ENCODE measurements around the gene C1QC. TPM values are rescaled to one million over a fixed set of nuclear protein-coding genes. Genes with fewer than 3 reads are reported as not detected.

C1QC gene
- total RNA-seq, 1 donor from 2014 or later: not detected

DNA sequence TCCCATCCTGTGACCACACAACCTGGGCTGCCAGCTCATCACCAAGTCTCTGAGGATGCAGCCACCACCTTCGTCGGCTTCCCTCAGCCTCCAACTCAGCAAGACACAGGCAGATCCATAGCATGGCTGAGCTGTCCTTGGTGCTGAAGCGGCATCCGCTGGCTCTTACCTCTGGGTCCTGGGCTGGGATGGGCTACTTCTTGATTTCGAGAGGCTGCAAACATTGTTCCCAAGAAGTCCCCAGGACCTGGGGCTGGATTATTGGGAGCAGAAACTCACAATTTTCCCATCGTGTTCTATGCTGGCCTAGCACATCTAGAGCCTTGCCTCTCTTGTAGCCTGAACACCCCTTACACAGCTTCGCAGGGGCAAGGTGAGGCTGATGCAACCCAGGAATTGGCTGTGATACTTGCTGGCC, 31.9 kb upstream of the C1QC start:
- Mint-ChIP-seq H3K27me3 (ENCODE audit: unreplicated experiment) (peaks cover 14% of the 10 kb centered on the region), H3K4me3 (ENCODE audit: unreplicated experiment) (no peak overlapping the region), H3K9me3 (ENCODE audit: unreplicated experiment) (peaks cover 22% of the 10 kb centered on the region), H3K36me3 (ENCODE audit: unreplicated experiment) (no peaks in the 10 kb centered on the region), H3K27ac (ENCODE audit: unreplicated experiment) (peak overlapping the region; percentile 99), H3K4me1 (ENCODE audit: low read depth, unreplicated experiment) (peaks cover 35% of the 10 kb centered on the region)
- TF ChIP-seq, protein P1, sequence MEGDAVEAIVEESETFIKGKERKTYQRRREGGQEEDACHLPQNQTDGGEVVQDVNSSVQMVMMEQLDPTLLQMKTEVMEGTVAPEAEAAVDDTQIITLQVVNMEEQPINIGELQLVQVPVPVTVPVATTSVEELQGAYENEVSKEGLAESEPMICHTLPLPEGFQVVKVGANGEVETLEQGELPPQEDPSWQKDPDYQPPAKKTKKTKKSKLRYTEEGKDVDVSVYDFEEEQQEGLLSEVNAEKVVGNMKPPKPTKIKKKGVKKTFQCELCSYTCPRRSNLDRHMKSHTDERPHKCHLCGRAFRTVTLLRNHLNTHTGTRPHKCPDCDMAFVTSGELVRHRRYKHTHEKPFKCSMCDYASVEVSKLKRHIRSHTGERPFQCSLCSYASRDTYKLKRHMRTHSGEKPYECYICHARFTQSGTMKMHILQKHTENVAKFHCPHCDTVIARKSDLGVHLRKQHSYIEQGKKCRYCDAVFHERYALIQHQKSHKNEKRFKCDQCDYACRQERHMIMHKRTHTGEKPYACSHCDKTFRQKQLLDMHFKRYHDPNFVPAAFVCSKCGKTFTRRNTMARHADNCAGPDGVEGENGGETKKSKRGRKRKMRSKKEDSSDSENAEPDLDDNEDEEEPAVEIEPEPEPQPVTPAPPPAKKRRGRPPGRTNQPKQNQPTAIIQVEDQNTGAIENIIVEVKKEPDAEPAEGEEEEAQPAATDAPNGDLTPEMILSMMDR (IDR thresholded peaks at IDR 0.05; ENCODE audit: partially characterized antibody, unreplicated experiment): no peak
- DNase-seq: no peak

DNA sequence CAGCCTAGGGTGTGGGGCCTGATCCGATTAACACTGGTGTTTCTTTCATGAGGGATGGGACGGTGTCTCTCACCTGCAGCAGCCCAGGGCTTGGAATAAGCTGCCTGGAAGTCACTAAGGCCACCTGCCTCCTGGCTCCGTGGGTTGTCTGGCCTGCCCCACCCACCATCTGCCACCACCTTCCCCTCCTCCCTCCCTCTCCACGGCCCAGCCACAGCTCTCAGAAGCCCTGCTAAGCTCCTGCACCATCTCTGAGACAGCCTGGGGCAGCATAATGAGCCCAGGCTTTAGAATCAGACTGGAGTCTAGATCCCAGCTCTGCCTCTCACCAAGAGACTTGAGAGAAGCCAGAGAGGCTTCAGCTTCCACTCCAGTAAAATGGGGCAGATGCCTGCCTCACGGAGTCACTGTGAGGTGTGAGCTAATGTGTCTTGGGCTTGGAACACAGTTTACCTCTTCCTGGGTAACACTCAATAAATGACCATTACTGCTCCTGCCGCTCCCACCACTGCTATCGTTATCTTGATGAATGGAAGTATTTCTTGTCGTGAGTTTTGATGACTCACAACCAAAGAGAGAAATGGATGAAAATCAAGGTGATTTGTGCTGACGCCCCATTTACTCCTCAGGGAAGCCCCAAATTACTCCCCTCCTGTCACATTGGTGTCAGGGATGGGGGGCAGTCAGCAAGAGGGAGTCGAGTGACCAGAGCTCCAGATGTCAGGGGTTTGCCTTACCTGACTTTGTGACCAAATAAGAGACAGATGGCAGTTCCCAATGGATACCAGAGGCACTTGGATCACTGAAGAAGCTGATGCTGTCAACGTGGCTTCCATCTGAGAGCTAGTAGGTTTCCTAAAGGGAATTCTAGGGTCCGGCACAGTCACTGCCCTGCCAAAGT, 30.5 kb upstream of the C1QC start:
- Mint-ChIP-seq H3K4me3 (ENCODE audit: unreplicated experiment) (peak overlapping the region; percentile 71), H3K9me3 (ENCODE audit: unreplicated experiment) (peaks cover 23% of the 10 kb centered on the region), H3K36me3 (ENCODE audit: unreplicated experiment) (no peaks in the 10 kb centered on the region), H3K27me3 (ENCODE audit: unreplicated experiment) (peaks cover 19% of the 10 kb centered on the region), H3K27ac (ENCODE audit: unreplicated experiment) (peak overlapping the region; percentile 99), H3K4me1 (ENCODE audit: low read depth, unreplicated experiment) (peaks cover 41% of the 10 kb centered on the region)
- TF ChIP-seq, protein P1 (IDR thresholded peaks at IDR 0.05; ENCODE audit: partially characterized antibody, unreplicated experiment): no peak
- peak; percentile 76 for DNase-seq

DNA sequence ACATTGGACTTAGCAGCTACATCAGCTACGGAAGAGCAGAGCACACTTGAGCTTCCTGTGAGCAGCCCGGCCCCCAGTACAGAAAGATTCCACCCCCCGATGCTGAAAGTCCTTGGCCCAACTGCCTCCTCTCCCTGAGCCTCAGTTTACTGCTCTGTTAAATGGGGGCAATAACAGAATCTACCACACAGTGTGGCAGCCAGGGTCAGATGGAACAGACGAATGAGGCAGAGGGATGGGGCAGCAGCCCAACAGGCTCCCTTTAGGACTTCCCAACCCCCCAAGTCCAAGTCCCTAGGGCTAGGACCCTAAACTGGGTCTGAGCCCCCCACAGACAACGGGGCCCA, 29.9 kb upstream of the C1QC start:
- H3K36me3 Mint-ChIP-seq (ENCODE audit: unreplicated experiment): no peaks in the 10 kb centered on the region
- peak overlapping the region; percentile 71 for H3K4me3 Mint-ChIP-seq (ENCODE audit: unreplicated experiment)
- DNase-seq: no peak
- H3K9me3 Mint-ChIP-seq (ENCODE audit: unreplicated experiment): peaks cover 21% of the 10 kb centered on the region
- H3K27me3 Mint-ChIP-seq (ENCODE audit: unreplicated experiment): peaks cover 19% of the 10 kb centered on the region
- H3K4me1 Mint-ChIP-seq (ENCODE audit: low read depth, unreplicated experiment): peaks cover 38% of the 10 kb centered on the region
- TF ChIP-seq, protein P1 (IDR thresholded peaks at IDR 0.05; ENCODE audit: partially characterized antibody, unreplicated experiment): no peak
- peak overlapping the region; percentile 99 for H3K27ac Mint-ChIP-seq (ENCODE audit: unreplicated experiment)

DNA sequence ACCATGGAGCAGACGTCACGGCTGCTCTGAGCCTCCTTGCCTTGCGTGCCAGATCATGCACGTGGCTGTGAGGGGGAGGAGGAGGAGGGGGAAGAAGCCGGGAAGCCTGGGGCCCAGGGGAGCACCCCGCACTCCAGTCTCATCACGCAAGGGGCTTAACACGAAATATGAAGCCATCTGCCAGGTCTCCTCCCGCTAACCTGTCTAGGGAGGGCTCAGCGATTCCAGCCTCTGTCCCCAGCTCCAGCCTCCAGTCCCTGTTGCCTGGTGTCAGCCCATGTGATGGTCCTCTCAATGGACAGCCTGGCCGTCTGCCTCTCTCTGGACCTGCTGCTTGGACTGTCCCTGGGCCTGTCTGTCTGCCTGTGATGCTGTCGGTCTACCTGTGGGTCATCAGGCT, 29.5 kb upstream of the C1QC start:
- Mint-ChIP-seq H3K9me3 (ENCODE audit: unreplicated experiment) (peaks cover 21% of the 10 kb centered on the region), H3K27ac (ENCODE audit: unreplicated experiment) (peak overlapping the region; percentile 99), H3K36me3 (ENCODE audit: unreplicated experiment) (no peaks in the 10 kb centered on the region), H3K4me1 (ENCODE audit: low read depth, unreplicated experiment) (peaks cover 36% of the 10 kb centered on the region), H3K4me3 (ENCODE audit: unreplicated experiment) (peak overlapping the region; percentile 71), H3K27me3 (ENCODE audit: unreplicated experiment) (peaks cover 19% of the 10 kb centered on the region)
- TF ChIP-seq, protein P1 (IDR thresholded peaks at IDR 0.05; ENCODE audit: partially characterized antibody, unreplicated experiment): no peak
- DNase-seq: peak; percentile 66

DNA sequence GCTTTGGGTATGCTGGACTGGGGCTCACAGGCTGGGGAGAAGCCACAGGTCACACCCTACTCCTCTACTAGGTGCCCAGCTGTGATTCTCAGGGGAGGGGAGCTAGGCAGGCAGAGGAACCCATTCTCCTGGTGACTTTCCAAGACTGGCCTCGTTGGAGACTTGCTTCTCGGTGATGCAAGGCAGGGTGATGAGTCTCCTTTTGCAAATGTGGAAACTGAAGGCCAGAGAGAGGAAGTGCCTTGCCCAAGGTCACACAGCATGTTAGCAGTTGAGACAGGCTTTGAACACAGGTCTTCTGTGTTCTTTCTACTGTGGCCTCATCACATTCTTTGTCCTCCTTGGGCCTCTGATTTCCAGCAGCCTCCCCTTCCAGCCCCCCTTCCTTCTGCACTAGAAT, 27.5 kb upstream of the C1QC start:
- TF ChIP-seq, protein P1 (IDR thresholded peaks at IDR 0.05; ENCODE audit: partially characterized antibody, unreplicated experiment): no peak
- peaks cover 21% of the 10 kb centered on the region for H3K9me3 Mint-ChIP-seq (ENCODE audit: unreplicated experiment)
- H3K27ac Mint-ChIP-seq (ENCODE audit: unreplicated experiment): no peak overlapping the region
- H3K27me3 Mint-ChIP-seq (ENCODE audit: unreplicated experiment): peaks cover 19% of the 10 kb centered on the region
- no peak for DNase-seq
- no peak overlapping the region for H3K4me3 Mint-ChIP-seq (ENCODE audit: unreplicated experiment)
- no peaks in the 10 kb centered on the region for H3K36me3 Mint-ChIP-seq (ENCODE audit: unreplicated experiment)
- peaks cover 41% of the 10 kb centered on the region for H3K4me1 Mint-ChIP-seq (ENCODE audit: low read depth, unreplicated experiment)

All from glutamatergic neuron (in vitro differentiated cells).